HCT116 (cell line): ENCODE measurements around the gene TMEM252. TPM values are rescaled to one million over a fixed set of nuclear protein-coding genes. Genes with fewer than 3 reads are reported as not detected.

Source experiments
- ATAC-seq: fragments of 200-7000 bp; cut with Tn5 transposase; 2 replicates; pipeline ENCODE4 v1.9.1; 2020; ENCODE audit warnings: mild to moderate bottlenecking, moderate library complexity
- BruUV-seq: library from RNA; stranded (reverse); fragments of 400-500 nt; replicated peaks from 2 replicates; lab custom pipeline; 2021; lab: Mats Ljungman, UMichigan
- CTCF ChIA-PET: fragments of 300-600 bp; sonication (Branson Sonifier 250); formaldehyde crosslinking; loops from one replicate; lab custom pipeline; 2021; ENCODE audit warnings: antibody characterized with exemption; lab: Charles Lee
- POLR2A ChIA-PET: fragments of 300-600, 350-600 bp; sonication (Branson Sonifier 250); formaldehyde crosslinking; loops from one replicate; lab custom pipeline; 2021; ENCODE audit warnings: antibody characterized with exemption; lab: Charles Lee
- RAD21 ChIA-PET, 2 experiments: fragments of 300-600 bp; sonication (Branson Sonifier 250); formaldehyde crosslinking; loops; one replicate each; lab custom pipeline; 2023; ENCODE audit warnings: low total read pairs in 2 of 2; ENCODE audit not compliant: uncharacterized antibody in 2 of 2, unreplicated experiment in 2 of 2, low non-redundant PET in 1 of 2; lab: Charles Lee
- DNase-seq: peaks from one replicate; pipeline ENCODE4 v3.0.0-alpha.2; 2010; ENCODE audit warnings: low read depth, low spot score
- H2AFZ ChIP-seq: fragments of 200-600 bp; shearing (Covaris generic), sonication (generic); 2 replicates; pipeline ENCODE4 v1.6.1; 2017; ENCODE audit warnings: low read depth, mixed run types, mixed read lengths, antibody characterized with exemption, low read length; ENCODE audit not compliant: poor library complexity, severe bottlenecking
- H3K27ac ChIP-seq: 2 replicates; pipeline ENCODE4 v1.5.1; 2012; ENCODE audit warnings: low read depth, low read length
- H3K27me3 ChIP-seq: fragments of 200-600 bp; sonication (generic); 2 replicates; pipeline ENCODE4 v1.6.1; 2016; ENCODE audit warnings: mixed run types, low read length, mixed read lengths; ENCODE audit not compliant: insufficient read depth
- H3K36me3 ChIP-seq, 2 experiments: fragments of 200-500 bp in 1 of 2; fragments of 200-600 bp in 1 of 2; sonication (Bioruptor generic) in 1 of 2; sonication (generic) in 1 of 2; 2 replicates each; pipeline versions ENCODE4 v1.5.1 to v1.6.1; 2014 to 2016; ENCODE audit warnings: low read length in 2 of 2, inconsistent platforms in 1 of 2, mixed read lengths in 1 of 2, mixed run types in 1 of 2; ENCODE audit not compliant: insufficient read depth in 2 of 2, control insufficient read depth in 1 of 2
- H3K4me1 ChIP-seq, 2 experiments: fragments of 200-600 bp in 1 of 2; sonication (generic) in 1 of 2; 2 replicates each; pipeline versions ENCODE4 v1.5.1 to v1.6.1; 2012 to 2017; ENCODE audit warnings: low read length in 2 of 2, inconsistent platforms in 1 of 2, mild to moderate bottlenecking in 1 of 2, mixed read lengths in 1 of 2, mixed run types in 1 of 2, moderate library complexity in 1 of 2; ENCODE audit not compliant: insufficient read depth in 2 of 2, control insufficient read depth in 1 of 2
- H3K4me2 ChIP-seq: fragments of 200-600 bp; sonication (generic); 2 replicates; pipeline ENCODE4 v1.6.1; 2017; ENCODE audit warnings: mixed run types, low read length, mixed read lengths
- H3K4me3 ChIP-seq, 2 experiments: fragments of 200-600 bp in 1 of 2; sonication (generic) in 1 of 2; replicated peaks in 1 of 2; 2 replicates each; pipeline ENCODE4 v1.5.1; 2011 to 2016; ENCODE audit warnings: low read length in 2 of 2, control low read depth in 1 of 2, low read depth in 1 of 2, mild to moderate bottlenecking in 1 of 2, mixed read lengths in 1 of 2, mixed run types in 1 of 2
- H3K79me2 ChIP-seq: fragments of 200-600 bp; sonication (generic); 2 replicates; pipeline ENCODE4 v1.6.1; 2017; ENCODE audit warnings: mild to moderate bottlenecking, mixed run types, low read length, moderate library complexity, mixed read lengths; ENCODE audit not compliant: insufficient read depth
- H3K9ac ChIP-seq: fragments of 200-600 bp; sonication (generic); 2 replicates; pipeline ENCODE4 v1.6.1; 2016; ENCODE audit warnings: low read length, mixed read lengths
- H3K9me2 ChIP-seq: fragments of 200-600 bp; sonication (generic), shearing (Covaris generic); 2 replicates; pipeline ENCODE4 v1.6.1; 2017; ENCODE audit warnings: mixed run types, mild to moderate bottlenecking, moderate library complexity; ENCODE audit not compliant: insufficient read depth
- H3K9me3 ChIP-seq, 2 experiments: fragments of 200-500 bp in 1 of 2; fragments of 200-600 bp in 1 of 2; sonication (Bioruptor generic) in 1 of 2; sonication (generic) in 1 of 2; 2 replicates each; pipeline ENCODE4 v1.6.1; 2014 to 2017; ENCODE audit warnings: low read length in 2 of 2, mixed read lengths in 2 of 2, inconsistent platforms in 1 of 2, low read depth in 1 of 2, mild to moderate bottlenecking in 1 of 2, mixed run types in 1 of 2, moderate library complexity in 1 of 2; ENCODE audit not compliant: control insufficient read depth in 1 of 2, insufficient read depth in 1 of 2
- H4K20me1 ChIP-seq: fragments of 200-600 bp; sonication (generic), shearing (Covaris generic); 2 replicates; pipeline ENCODE4 v1.6.1; 2017; ENCODE audit warnings: mixed run types, mild to moderate bottlenecking, moderate library complexity; ENCODE audit not compliant: insufficient read depth
- REST ChIP-seq: IDR thresholded peaks from 2 replicates; pipeline ENCODE4 v1.6.1; 2012; ENCODE audit warnings: low read depth
- SRF ChIP-seq: IDR thresholded peaks from 2 replicates; pipeline ENCODE4 v1.6.1; 2012; ENCODE audit warnings: low read depth
- TCF7L2 ChIP-seq: IDR thresholded peaks from 2 replicates; pipeline ENCODE4 v1.7.0; 2011; ENCODE audit warnings: borderline replicate concordance, inconsistent platforms; ENCODE audit not compliant: insufficient read depth, insufficient read length; ENCODE audit errors: extremely low read depth
- intact Hi-C: fragments of 100-400 bp; cut with micrococcal nuclease; formaldehyde crosslinking; loops from 2 replicates; pipeline ENCODE4 v1.10.0; 2022
- total RNA-seq: library from RNA; stranded (reverse); gene quantifications from one replicate; pipeline ENCODE4 v1.2.1, GENCODE V29; 2021; ENCODE audit not compliant: unreplicated experiment

Gene TMEM252
- total RNA-seq, 1 experiment from 2014 or later, result not detected

GRCh38 chr9:68500457-68501381 is 40.0 kb downstream of the TMEM252 start:
- Histone ChIP-seq H3K9me3 (no peaks in the 10 kb centered on the region), H3K27ac (no peak overlapping the region)
- intact Hi-C loops, result no loop called here
- TF ChIP-seq SRF (no peak), REST (no peak), TCF7L2 (no peak)
- TF ChIP-seq, all 23 proteins: peak for 0
- no peaks in the 10 kb centered on the region for H3K4me1 ChIP-seq
- no peak overlapping the region for H2AFZ ChIP-seq
- CTCF ChIA-PET, result no interaction called here
- H3K4me2 ChIP-seq, result no peak overlapping the region
- RAD21 ChIA-PET, result no interaction called here
- ATAC-seq (no peak), DNase-seq (no peak)
- no TSS peak for BruUV-seq
- H3K9ac ChIP-seq, result no peak overlapping the region
- POLR2A ChIA-PET, result no interaction called here
- no peaks in the 10 kb centered on the region for H3K36me3 ChIP-seq
- H3K79me2 ChIP-seq, result no peaks in the 10 kb centered on the region
- H3K27me3 ChIP-seq, result peaks cover 34% of the 10 kb centered on the region
- no peak overlapping the region for H3K4me3 ChIP-seq
- no peaks in the 10 kb centered on the region for H4K20me1 ChIP-seq
- H3K9me2 ChIP-seq, result no peaks in the 10 kb centered on the region
